HepG2 (cell line): ENCODE results near the gene SCAMP3. TPM values are rescaled to one million over a fixed set of nuclear protein-coding genes. Genes with fewer than 3 reads are reported as not detected.

ENCODE experiments used
- HNF4G ChIP-seq, 2 experiments: sonication (generic) in 1 of 2; formaldehyde crosslinking in 1 of 2; IDR thresholded peaks; 2 replicates each; pipeline versions ENCODE4 v1.4.0 to v1.6.1; 2011 to 2020; ENCODE audit warnings: borderline replicate concordance in 2 of 2, low read depth in 2 of 2, mild to moderate bottlenecking in 2 of 2, low read length in 1 of 2, missing genetic modification reagents in 1 of 2, moderate library complexity in 1 of 2
- HOXA9 ChIP-seq: sonication (generic); formaldehyde crosslinking; IDR thresholded peaks from 2 replicates; pipeline ENCODE4 v1.8.1; 2022; ENCODE audit warnings: missing genetic modification reagents, mild to moderate bottlenecking, moderate library complexity, borderline replicate concordance
- KDM2A ChIP-seq: sonication (generic); formaldehyde crosslinking; IDR thresholded peaks from 2 replicates; pipeline ENCODE4 v1.4.0; 2020; ENCODE audit warnings: low read depth, missing genetic modification reagents, borderline replicate concordance
- KLF12 ChIP-seq: sonication (generic); formaldehyde crosslinking; IDR thresholded peaks from 2 replicates; pipeline ENCODE4 v1.4.0; 2020; ENCODE audit warnings: missing genetic modification reagents, borderline replicate concordance
- MYNN ChIP-seq: sonication (generic); formaldehyde crosslinking; IDR thresholded peaks from 2 replicates; pipeline ENCODE4 v1.4.0; 2020; ENCODE audit warnings: mild to moderate bottlenecking, low read depth, missing genetic modification reagents
- NCOR1 ChIP-seq: fragments of 200-600 bp; sonication (generic); IDR thresholded peaks from 2 replicates; pipeline ENCODE4 v1.7.0; 2017; ENCODE audit warnings: antibody characterized with exemption, low read length, borderline replicate concordance
- SKI ChIP-seq: fragments of 450-650 bp; IDR thresholded peaks from one replicate; pipeline ENCODE4 v1.6.1; 2018; ENCODE audit warnings: mild to moderate bottlenecking; ENCODE audit not compliant: partially characterized antibody
- SMAD3 ChIP-seq: sonication (generic); formaldehyde crosslinking; IDR thresholded peaks from 2 replicates; pipeline ENCODE4 v1.4.0; 2020; ENCODE audit warnings: missing genetic modification reagents
- SMYD3 ChIP-seq: sonication (generic); formaldehyde crosslinking; IDR thresholded peaks from 2 replicates; pipeline ENCODE4 v1.8.1; 2023; ENCODE audit warnings: mild to moderate bottlenecking, missing genetic modification reagents
- ZNF326 ChIP-seq: sonication (generic); formaldehyde crosslinking; IDR thresholded peaks from 2 replicates; pipeline ENCODE4 v1.4.0; 2020; ENCODE audit warnings: missing genetic modification reagents, borderline replicate concordance
- polyA plus RNA-seq, 8 experiments: library from polyadenylated mRNA; depleted of rRNA in 3 of 8; stranded (reverse) in 7 of 8; unstranded in 1 of 8; fragments of >200 nt; fragmentation: Illumina TruSeq in 4 of 8; extraction: Trizol in 4 of 8; gene quantifications; 2 replicates each; pipeline versions ENCODE4 v1.2.1 to v1.2.3, GENCODE V29; 2011 to 2016; ENCODE audit warnings: low read depth in 4 of 8, missing spikeins in 1 of 8, mixed read lengths in 1 of 8; ENCODE audit not compliant: insufficient read depth in 1 of 8
- total RNA-seq, 5 experiments: library from RNA; depleted of rRNA; stranded (reverse); fragments of >200 nt; fragmentation: Illumina TruSeq; extraction: Trizol; gene quantifications; 2 replicates each; pipeline ENCODE4 v1.2.3, GENCODE V29; 2016; ENCODE audit warnings: low read depth in 1 of 5
- TF ChIP-seq, protein P1 (sequence below): sonication (generic); formaldehyde crosslinking; IDR thresholded peaks from 2 replicates; pipeline ENCODE4 v1.5.1; 2020; ENCODE audit warnings: mild to moderate bottlenecking, missing genetic modification reagents, moderate library complexity
- TF ChIP-seq, protein P2 (sequence below): IDR thresholded peaks from 2 replicates; pipeline ENCODE4 v1.6.1; 2016; ENCODE audit warnings: missing genetic modification reagents, missing compliant biosample characterization
- TF ChIP-seq, protein P3 (sequence below): sonication (generic); formaldehyde crosslinking; conservative IDR thresholded peaks from 2 replicates; pipeline ENCODE4 v1.5.0; 2020; ENCODE audit warnings: missing genetic modification reagents
- TF ChIP-seq, protein P4 (sequence below): sonication (generic); IDR thresholded peaks from 2 replicates; pipeline ENCODE4 v1.6.1; 2016; ENCODE audit warnings: low read depth, borderline replicate concordance
- TF ChIP-seq, protein P5 (sequence below): sonication (generic); formaldehyde crosslinking; IDR thresholded peaks from 2 replicates; pipeline ENCODE4 v1.8.0; 2022; ENCODE audit warnings: mild to moderate bottlenecking, missing genetic modification reagents
- TF ChIP-seq, protein P6 (sequence below): sonication (generic); formaldehyde crosslinking; IDR thresholded peaks from 2 replicates; pipeline ENCODE4 v1.5.0; 2020; ENCODE audit warnings: missing genetic modification reagents, mild to moderate bottlenecking, borderline replicate concordance

SCAMP3 gene
- total and polyA plus RNA-seq, 2 of the 13 experiments (the other 11 are each of a cell fraction or from before 2014, with no cell fraction given): 46.8 to 83.3 TPM

DNA sequence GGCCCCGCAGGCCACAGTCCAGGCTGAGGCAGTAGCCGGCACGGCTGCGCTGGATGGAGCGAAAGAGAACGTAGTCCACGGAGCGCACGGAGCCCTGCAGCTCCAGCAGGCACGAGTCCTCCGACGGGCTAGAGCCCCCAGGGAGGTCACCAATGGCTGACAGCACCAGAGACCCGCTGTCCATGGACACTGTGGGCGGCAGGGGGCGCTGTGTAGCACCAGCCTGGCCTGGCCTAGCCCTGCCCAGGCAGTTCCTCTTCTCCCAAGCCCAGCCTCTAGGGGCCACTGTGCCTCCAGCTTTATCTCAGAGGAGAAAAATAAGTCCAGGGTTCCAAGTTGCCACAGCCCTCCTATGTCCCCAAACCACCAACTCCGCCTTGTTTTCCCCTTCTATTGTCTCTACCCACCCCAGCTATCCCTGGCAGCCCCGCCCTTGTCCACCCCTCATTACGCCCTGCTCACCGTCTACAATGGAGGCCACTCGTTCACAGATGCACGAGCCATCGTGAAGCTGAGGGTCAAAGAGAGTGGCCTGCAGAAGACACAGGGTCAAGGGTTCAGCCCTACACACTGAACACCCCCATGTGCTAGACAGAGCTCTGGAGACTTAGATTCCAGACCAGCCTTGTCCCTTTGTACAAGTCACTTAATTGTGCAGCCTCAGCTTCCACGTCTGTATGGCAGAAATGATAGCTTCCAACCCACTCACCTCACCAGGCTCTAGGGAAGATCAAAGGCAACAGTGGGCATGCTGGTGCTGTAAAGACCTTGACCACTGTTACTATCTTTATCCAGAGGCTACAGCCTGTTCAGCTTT, 11.3 kb downstream of the SCAMP3 start (continued):
- peak; percentile 6; the same call in 1 of the 2 replicates for TF ChIP-seq HNF4G (IDR thresholded peaks at IDR 0.05; ENCODE audit: borderline replicate concordance, low read depth, low read length)
- TF ChIP-seq HNF4G (CRISPR knock-in tag; IDR thresholded peaks at IDR 0.05; ENCODE audit: borderline replicate concordance, low read depth): peak; percentile 16; the same call in 1 of the 2 replicates
- TF ChIP-seq, protein P1, sequence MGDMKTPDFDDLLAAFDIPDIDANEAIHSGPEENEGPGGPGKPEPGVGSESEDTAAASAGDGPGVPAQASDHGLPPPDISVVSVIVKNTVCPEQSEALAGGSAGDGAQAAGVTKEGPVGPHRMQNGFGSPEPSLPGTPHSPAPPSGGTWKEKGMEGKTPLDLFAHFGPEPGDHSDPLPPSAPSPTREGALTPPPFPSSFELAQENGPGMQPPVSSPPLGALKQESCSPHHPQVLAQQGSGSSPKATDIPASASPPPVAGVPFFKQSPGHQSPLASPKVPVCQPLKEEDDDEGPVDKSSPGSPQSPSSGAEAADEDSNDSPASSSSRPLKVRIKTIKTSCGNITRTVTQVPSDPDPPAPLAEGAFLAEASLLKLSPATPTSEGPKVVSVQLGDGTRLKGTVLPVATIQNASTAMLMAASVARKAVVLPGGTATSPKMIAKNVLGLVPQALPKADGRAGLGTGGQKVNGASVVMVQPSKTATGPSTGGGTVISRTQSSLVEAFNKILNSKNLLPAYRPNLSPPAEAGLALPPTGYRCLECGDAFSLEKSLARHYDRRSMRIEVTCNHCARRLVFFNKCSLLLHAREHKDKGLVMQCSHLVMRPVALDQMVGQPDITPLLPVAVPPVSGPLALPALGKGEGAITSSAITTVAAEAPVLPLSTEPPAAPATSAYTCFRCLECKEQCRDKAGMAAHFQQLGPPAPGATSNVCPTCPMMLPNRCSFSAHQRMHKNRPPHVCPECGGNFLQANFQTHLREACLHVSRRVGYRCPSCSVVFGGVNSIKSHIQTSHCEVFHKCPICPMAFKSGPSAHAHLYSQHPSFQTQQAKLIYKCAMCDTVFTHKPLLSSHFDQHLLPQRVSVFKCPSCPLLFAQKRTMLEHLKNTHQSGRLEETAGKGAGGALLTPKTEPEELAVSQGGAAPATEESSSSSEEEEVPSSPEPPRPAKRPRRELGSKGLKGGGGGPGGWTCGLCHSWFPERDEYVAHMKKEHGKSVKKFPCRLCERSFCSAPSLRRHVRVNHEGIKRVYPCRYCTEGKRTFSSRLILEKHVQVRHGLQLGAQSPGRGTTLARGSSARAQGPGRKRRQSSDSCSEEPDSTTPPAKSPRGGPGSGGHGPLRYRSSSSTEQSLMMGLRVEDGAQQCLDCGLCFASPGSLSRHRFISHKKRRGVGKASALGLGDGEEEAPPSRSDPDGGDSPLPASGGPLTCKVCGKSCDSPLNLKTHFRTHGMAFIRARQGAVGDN (CRISPR knock-in tag): peak; percentile 83
- TF ChIP-seq SKI: no peak
- TF ChIP-seq, protein P2, sequence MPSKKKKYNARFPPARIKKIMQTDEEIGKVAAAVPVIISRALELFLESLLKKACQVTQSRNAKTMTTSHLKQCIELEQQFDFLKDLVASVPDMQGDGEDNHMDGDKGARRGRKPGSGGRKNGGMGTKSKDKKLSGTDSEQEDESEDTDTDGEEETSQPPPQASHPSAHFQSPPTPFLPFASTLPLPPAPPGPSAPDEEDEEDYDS (CRISPR knock-in tag): peak; percentile 10; the same call in 1 of the 2 replicates
- TF ChIP-seq KLF12 (CRISPR knock-in tag): peak; percentile 67; the same call in 1 of the 2 replicates
- TF ChIP-seq, protein P3, sequence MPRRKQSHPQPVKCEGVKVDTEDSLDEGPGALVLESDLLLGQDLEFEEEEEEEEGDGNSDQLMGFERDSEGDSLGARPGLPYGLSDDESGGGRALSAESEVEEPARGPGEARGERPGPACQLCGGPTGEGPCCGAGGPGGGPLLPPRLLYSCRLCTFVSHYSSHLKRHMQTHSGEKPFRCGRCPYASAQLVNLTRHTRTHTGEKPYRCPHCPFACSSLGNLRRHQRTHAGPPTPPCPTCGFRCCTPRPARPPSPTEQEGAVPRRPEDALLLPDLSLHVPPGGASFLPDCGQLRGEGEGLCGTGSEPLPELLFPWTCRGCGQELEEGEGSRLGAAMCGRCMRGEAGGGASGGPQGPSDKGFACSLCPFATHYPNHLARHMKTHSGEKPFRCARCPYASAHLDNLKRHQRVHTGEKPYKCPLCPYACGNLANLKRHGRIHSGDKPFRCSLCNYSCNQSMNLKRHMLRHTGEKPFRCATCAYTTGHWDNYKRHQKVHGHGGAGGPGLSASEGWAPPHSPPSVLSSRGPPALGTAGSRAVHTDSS: no peak
- TF ChIP-seq SMAD3 (CRISPR knock-in tag): 0 out of 2 replicates have a peak, but pooled peaks have one; percentile 31
- TF ChIP-seq, protein P4, sequence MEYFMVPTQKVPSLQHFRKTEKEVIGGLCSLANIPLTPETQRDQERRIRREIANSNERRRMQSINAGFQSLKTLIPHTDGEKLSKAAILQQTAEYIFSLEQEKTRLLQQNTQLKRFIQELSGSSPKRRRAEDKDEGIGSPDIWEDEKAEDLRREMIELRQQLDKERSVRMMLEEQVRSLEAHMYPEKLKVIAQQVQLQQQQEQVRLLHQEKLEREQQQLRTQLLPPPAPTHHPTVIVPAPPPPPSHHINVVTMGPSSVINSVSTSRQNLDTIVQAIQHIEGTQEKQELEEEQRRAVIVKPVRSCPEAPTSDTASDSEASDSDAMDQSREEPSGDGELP: peak; percentile 10; the same call in 1 of the 2 replicates
- TF ChIP-seq NCOR1: peak; percentile 39; the same call in 1 of the 2 replicates
- peak; percentile 71; the same call in 1 of the 2 replicates for TF ChIP-seq KDM2A (CRISPR knock-in tag)
- TF ChIP-seq HOXA9 (CRISPR knock-in tag): no peak
- TF ChIP-seq, protein P5, sequence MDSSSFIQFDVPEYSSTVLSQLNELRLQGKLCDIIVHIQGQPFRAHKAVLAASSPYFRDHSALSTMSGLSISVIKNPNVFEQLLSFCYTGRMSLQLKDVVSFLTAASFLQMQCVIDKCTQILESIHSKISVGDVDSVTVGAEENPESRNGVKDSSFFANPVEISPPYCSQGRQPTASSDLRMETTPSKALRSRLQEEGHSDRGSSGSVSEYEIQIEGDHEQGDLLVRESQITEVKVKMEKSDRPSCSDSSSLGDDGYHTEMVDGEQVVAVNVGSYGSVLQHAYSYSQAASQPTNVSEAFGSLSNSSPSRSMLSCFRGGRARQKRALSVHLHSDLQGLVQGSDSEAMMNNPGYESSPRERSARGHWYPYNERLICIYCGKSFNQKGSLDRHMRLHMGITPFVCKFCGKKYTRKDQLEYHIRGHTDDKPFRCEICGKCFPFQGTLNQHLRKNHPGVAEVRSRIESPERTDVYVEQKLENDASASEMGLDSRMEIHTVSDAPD (CRISPR knock-in tag): peak; percentile 51; the same call in 1 of the 2 replicates
- no peak for TF ChIP-seq ZNF326
- TF ChIP-seq SMYD3: 0 out of 2 replicates have a peak, but pooled peaks have one; percentile 45
- TF ChIP-seq, protein P6, sequence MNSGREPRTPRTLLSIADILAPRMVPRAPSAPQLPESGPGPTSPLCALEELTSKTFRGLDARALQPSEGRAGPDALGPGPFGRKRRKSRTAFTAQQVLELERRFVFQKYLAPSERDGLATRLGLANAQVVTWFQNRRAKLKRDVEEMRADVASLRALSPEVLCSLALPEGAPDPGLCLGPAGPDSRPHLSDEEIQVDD: no peak
- 0 out of 2 replicates have a peak, but pooled peaks have one; percentile 21 for TF ChIP-seq MYNN (CRISPR knock-in tag)
